Stimulated activated CD4-positive, alpha-beta T cell treated with anti-CD3 and anti-CD28 coated beads, TNF-alpha, amount 100 ng/mL, for 4 hours (primary cell): ENCODE results near the gene ENTREP3.
A peak's percentile ranks its signal among the peaks of the same experiment; 100 is the strongest.
"Not testable (repeated sequence)": the region's sequence is repeated elsewhere in the genome, so short reads cannot be mapped to it uniquely, and the experiment has no call there.

Experiments used
- DNase-seq, 3 experiments: peaks; one replicate each; pipeline ENCODE4 v3.0.0-alpha.2; 2020; ENCODE audit warnings: low read depth in 3 of 3

The ENTREP3 gene

DNA sequence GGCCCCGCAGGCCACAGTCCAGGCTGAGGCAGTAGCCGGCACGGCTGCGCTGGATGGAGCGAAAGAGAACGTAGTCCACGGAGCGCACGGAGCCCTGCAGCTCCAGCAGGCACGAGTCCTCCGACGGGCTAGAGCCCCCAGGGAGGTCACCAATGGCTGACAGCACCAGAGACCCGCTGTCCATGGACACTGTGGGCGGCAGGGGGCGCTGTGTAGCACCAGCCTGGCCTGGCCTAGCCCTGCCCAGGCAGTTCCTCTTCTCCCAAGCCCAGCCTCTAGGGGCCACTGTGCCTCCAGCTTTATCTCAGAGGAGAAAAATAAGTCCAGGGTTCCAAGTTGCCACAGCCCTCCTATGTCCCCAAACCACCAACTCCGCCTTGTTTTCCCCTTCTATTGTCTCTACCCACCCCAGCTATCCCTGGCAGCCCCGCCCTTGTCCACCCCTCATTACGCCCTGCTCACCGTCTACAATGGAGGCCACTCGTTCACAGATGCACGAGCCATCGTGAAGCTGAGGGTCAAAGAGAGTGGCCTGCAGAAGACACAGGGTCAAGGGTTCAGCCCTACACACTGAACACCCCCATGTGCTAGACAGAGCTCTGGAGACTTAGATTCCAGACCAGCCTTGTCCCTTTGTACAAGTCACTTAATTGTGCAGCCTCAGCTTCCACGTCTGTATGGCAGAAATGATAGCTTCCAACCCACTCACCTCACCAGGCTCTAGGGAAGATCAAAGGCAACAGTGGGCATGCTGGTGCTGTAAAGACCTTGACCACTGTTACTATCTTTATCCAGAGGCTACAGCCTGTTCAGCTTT is 4.4 kb downstream of the ENTREP3 start:
- peak; percentile 89 to 96 (median 94) for DNase-seq

DNA sequence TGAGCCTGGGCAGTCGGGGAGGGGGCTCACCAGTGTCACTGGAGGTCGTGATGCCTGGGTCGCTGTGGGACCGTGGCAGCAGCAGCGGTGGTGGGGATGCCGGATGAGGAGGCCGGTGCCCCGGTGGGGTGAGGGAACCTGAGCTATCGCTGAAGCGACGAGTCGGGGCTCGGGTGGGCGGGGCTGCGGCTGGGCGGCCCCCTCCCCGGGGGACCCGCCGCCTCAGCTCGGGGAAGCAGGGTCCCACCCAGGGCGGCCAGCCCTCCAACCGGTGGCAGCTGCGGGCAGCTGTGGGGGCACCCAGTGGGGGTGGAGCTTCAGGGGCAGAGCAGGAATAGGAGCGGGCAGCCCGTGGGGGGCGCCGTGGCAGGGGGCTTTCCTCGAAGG is 5.0 kb downstream of the ENTREP3 start:
- DNase-seq: no peak

DNA sequence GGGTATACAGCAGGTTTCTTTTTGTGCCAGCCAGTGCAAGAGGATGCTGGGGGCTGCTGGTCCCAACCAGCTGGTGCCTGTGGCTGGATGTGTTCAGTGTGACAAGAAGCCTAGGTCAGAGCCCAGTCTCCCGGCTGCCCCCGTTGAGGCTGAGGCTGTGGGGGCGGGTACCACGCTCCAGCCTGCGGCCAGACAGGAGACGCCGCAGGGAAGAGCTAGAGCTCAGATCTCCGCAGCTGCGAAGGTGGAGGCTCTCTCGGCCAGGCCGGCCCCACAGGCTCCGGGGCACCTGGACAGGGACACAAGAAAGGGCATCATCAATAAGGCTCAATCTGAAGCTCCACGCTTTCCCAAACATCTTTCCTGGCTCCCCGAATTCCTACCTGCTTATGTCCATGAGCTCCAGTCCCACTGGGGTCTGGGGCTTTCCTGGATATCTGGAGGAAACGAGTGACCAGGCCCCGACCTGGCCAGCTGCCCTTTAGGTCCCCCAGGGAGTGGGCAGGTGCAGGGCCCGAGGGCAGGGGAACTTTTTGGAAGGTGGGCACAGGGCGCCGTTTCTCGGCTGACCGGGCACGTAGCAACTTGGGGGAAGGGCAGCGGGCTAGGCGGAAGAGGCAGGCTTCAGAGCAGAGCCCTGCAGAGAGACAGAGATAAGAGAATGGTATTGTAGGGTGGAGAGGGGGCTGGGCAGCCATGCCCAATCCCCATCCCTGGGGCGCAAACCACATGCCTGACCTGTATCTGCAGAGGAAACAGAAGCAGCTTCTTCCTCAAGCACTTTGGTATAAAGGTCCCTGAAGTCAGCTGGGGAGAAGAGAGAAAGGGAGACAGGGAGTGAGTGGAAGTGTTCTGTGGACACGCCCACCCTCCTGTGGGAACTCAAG is 7.4 kb downstream of the ENTREP3 start:
- no peak for DNase-seq

DNA sequence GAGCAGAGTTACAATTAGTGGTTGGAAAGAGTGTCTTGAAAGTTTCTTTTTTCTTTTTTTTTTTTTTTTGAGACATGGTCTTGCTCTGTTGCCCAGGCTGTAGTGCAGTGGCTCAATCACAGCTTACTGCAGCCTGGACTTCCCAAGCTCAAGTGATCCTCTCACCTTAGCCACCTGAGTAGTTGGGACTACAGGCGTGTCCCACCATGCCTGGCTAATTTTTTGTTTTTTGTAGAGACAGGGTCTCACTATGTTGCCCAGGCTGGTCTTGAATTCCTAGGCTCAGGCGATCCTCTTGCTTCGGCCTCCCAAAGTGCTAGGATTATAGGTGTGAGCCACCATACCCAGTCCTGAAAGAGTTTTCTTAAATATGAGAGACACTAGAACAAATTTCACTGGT is 8.5 kb downstream of the ENTREP3 start:
- DNase-seq: not testable (repeated sequence)

DNA sequence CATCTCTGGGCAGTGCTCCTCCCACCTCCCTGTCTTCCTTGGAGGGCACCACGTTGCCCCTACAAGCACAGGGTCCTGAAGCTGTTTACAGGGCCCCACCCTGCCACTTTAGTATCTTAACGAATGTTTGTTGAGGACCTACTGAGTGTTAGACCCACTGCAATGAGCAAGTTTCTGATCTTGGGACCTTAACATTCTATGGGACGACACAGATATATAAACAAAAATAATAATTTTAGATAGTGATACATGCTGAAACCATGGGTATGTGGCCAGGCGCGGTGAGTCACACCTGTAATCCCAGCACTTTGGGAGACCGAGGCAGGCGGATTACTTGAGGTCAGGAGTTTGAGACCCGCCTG is 10.1 kb downstream of the ENTREP3 start:
- DNase-seq: no peak

DNA sequence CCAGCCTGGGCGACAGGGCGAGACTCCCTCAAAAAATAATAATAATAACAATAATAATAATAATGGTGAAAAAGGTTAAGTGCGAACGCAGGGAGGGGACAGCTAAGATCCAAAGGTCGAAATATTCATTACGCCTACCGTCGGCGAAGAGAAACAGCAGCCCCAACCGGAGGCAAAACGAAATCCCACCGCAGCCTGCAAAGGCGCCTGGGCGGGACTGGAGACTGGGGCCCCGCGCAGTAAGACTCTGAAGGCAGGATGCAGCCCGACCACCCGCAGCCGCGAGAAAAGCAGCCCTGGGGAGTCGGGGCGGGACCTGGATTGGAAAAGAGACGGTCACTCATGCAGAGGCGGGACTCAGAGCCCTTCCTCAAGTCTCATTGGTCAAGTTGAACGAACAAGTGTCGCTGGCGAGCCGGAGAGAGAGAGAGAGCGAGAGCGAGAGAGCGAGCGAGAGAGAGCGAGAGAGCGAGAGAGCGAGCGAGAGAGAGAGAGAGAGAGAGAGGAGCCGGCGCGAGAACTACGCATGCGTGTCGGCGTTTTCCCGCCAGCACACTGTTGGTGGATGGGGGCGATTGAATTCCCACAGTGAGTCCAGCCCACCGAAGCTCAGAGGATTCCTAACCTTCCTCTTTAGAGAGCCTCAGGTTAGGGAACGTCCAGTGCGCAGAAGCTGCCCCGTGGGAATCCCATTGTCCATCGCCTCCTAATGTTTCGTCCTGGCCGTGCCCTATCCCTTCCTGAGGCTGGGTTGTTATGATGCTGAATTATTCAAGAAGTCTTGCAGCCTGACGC is 10.7 kb downstream of the ENTREP3 start:
- peak; percentile 76 to 84 (median 76) for DNase-seq

DNA sequence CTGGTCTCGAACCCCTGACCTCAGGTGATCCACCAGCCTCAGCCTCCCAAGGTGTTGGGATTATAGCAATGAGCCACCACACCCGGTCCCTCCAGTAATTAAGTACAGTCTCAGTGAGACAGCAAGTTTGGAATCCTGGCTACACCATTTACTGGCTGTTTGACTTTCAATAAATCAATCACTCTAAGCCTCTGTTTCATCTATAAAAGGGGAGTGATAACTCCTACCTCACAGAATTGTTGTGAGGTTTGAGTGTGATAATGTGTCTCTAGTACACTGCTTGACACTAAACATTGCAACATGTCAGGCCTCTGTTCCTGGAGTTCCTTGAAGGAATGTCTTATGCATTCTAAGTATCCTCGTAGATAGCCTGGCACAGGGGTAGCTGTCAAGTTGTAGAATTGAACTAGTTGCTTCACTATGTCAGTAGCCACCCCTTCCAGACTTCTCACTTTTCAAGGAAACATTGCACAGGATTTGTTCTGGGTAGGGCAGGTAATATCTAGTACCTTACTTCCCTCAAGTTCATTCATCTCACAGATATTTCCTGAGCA is 12.4 kb downstream of the ENTREP3 start:
- no peak for DNase-seq

DNA sequence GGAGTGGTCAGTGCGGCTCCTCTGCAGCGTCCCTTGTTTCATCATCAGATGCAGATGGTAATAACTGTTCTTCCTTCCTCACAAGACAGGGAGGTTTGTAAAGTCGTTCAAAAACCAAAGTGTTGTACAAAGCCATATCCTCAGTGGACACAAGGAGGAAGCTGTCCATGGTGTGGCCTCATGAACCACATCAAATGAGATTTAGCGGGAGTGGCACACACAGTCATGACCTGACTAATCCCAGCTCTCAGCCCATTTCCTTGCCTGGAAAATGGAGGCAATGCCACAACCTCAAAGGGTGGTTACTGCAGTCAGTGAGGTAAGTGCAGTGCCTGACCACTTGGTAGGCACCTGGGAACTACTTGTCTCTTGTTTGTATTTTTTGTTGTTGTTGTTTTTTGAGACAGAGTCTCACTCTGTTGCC is 13.4 kb downstream of the ENTREP3 start:
- no peak for DNase-seq

DNA sequence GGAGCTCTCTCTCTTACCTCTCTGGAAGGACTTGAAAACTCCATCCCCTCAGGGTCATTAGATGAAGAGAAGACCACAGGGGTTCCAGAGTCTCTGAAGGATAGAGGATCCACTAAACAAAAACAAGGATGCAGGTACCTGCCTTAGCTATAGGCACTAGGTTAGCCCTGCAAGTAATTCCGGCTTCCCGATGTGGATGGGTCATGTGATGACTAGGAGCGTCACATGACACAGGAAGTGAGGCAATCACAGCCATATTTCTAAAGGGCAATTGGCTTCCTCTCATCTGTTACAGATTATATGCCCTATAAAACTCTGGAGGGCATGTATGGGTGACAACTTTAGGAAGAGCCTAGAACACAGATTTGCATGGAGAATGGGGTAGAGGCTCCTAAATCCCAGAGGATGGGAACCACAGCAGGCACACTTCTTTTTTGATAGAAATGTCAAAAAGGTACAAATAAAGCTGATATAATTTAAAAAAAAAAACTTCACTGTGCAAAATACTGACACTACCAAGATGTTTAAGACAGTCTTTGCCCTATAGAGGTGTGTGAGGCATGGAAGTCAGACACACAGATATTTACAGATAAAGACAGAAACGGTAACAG is 14.1 kb downstream of the ENTREP3 start:
- peak in 1 of 3 experiments; percentile 35 for DNase-seq

DNA sequence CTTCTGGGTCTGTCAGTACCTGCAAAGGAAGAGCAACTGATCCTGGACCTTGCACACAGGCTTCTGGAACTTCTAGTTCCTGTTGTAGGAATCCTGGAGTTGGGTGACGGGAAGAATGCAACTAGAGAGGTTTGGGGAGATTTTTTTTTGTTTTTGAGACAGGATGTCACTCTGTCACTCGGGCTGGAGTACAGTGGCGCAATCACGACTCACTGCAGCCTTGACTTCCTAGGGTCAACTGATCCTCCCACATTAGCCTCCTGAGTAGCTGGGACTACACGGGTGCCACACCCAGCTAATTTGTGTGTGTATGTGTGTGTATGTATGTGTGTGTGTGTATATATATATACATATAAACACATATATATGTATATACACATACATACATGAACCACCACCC is 18.8 kb downstream of the ENTREP3 start:
- DNase-seq: no peak

DNA sequence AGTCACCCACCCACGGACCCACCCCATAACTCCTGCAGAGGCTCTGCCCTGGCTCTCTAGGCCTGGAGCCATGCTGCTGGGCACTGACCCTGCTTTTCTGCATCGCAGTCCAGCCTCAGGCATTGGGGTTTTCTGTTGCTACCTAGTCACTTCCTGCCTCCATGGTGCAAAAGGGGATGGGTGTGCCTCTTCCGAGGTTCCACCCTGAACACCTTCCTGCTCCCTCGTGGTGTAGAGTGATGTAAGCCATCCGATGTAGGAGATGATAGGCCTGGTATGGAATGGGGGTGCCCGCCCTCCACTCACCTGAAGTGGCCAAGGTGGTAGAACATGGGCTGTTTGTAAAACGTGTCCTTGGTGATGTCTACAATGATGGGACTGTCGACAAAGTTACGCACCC is 19.9 kb downstream of the ENTREP3 start:
- DNase-seq: not testable (repeated sequence)

DNA sequence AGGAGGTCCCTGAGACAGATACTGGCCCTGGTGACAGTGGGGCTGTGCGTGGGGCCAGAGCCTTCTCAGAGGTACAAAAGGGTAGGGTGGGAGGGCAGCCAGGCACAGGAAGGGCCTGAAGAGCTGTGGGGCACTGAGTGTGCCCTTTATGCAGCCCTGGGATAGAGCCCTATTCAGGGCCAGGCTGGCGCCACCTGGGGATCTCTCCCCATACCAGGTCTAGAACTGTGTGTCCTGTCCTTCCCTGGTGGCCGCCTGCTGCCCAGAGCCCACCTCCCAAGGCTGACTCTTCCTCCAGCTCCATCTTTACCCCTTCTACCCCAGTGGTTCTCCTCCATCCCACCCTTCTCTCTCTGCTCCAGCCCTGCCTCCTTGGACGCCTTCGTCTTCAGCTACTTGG is 21.8 kb downstream of the ENTREP3 start:
- DNase-seq: not testable (repeated sequence)

DNA sequence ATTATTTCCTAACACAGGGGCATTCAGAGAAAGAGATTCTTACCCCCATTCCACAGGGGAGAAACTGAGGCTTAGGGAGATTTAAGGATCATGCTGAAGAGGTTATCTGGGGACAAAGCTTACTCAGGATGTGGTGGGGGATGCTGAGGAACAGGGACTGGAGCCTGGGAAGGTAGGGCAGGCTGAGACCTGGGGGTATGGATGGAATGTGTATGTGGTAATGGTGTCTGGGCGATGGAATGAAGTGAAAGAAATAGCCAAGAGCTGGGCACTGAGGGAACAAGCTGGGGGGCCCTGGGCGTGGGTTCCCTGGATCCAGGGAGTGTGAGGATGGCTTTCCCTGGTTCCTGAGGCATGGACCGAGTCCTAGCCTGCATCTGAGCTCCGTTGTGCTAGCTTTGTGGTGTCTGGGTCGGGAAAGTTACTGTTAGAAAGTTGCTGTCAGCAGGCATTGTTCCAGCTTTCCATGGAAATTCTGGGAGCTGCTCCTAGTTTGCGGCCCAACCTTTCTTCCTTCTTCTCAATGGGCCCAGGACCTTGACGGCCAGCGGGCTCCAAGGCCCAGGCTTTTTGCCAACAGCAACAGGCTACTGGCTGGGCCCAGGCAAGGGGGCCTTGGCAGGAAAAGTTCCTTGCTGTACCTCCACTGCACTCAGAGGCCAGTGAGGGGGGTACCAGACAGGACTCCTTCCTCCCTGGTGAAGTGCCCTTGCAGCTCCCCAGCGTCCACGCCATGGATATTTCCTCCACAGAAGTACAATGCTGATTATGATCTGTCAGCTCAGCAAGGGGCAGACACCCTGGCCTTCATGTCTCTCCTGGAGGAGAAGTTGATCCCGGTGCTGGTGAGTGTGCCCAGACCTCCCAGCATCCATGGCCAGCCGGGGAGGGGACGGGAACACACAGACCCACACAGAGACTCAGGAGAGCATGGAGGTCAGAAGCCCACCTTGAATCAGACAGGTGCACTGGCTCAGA is 23.0 kb downstream of the ENTREP3 start:
- not testable (repeated sequence) for DNase-seq

DNA sequence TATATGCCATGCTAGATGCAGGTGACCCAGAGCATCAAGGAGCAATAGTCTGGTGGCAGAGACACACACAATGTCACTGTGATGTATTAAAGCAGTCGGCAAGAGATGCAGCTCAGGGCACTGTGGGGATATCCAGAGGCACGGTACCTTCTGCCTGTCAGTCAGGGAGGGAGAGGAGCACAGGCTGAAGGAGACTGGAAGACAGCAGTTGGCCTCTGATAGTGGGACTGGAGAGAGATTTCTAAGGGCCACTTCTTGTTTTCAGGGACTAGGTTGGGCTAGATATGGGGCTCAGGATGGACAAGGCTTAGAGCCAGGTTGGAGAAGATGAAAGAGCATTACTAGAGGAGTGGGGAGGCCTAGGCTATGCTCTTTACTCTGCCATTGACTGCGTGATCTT is 24.0 kb downstream of the ENTREP3 start:
- DNase-seq: not testable (repeated sequence)

DNA sequence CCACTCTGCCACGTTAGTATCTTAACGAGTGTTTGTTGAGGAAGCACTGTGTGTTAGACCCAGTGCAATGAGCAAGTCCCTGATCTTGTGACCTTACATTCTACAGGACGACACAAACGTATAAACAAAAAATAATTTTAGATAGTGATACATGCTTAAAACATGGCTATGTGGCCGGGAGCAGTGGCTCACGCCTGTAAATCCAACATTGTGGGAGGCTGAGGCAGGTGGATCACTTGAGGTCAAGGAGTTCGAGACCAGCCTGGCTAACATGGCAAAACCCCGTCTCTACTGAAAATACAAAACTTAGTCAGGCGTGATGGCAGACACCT is 27.2 kb downstream of the ENTREP3 start:
- no peak for DNase-seq

DNA sequence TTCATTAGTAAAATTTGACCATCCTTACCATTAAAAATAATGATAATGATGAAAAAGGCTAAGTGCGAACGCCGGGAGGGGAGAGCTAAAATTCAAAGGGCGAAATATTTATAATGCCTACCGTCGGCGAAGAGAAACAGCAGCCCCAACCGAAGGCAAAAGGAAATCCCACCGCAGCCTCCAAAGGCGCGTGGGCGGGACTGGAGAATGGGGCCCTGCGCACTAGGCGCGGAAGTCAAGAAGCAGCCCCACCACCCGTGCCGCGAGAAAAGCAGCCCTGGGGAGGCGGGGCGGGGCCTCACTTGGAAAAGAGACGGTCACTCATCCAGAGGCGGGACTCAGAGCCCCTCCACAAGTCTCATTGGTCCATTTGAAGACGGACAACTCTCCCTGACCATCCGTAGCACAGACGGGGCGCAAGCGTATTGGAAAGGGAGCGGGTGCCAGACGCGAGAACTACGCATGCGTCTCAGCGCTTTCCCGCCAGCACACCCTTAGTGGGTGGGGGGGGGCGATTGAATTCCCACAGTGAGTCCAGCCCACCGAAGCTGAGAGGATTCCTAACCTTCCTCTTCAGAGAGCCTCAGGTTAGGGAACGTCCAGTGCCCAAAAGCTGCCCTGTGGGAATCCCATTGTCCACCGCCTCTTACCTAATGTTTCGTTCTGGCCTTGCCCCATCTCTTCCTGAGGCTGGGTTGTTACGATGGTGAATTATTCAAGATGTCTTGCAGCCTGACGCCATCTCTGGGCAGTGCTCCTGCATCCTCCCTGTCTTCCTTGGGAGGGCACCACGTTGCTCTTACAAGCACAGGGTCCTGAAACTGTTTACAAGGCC is 27.8 kb downstream of the ENTREP3 start:
- peak; percentile 95 to 98 (median 97) for DNase-seq

DNA sequence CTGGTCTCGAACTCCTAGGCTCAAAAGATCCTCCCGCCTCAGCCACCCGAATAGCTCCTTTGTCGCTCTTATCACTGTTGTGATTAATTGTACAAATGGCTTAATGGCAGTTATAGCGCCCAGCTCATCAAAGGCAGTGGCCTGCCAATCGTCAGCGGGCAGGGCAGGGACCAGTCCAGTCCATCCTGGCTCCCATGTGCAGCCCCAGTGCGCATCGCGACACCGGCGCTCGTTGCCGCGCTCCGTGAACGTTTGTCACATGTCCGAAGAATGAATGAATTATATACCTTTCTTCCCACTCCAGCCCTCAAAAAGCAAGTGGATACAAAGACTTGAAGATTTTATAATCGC is 28.4 kb downstream of the ENTREP3 start:
- no peak for DNase-seq

DNA sequence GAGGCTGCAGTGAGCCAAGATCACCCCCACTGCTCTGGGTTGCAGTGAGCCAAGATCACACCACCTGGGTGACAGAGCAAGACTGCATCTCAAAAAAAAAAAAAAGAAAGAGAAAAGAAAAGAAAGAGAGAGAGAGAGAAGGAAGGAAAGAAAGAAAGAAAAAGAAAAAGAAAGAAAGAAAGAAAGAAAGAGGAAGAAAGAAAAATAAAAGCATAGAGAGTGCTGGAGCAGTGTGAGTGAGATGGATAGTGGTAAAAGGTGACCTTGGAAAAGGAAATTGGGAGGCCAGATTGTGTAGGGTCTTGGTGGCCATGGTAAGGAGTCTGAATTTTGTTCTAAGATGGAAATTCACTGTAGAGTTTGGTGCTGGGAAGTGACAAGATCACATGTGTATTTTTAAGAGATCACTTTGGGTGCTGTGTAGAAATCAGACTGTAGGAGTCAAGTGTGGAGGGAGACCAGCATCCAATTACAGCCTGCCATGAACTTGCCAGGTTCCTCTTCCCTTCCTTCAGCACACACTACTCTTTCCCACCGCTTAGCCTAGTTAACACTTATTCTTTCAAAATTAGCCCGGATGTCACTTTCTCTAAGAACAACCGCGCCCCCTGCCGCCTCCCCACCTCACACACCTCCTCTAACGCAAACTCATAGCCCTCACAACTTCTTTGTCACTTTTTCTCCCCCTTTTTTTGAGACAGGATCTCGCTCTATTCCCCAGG is 28.9 kb downstream of the ENTREP3 start:
- DNase-seq: peak; percentile 61 to 69 (median 65)

DNA sequence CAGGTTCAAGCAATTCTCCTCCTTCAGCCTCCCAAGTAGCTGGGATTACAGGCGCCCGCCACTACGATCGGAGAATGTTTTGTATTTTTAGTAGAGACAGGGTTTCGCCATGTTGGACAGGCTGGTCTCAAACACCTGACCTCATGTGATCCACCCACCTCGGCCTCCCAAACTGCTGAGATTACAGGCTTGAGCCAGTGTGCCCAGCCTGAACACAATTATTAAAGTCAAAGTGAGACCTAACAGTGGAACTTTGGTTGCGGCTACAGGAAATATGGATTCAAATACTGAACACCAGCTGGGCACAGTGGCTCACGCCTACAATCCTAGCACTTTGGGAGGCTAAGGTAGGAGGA is 29.9 kb downstream of the ENTREP3 start:
- not testable (repeated sequence) for DNase-seq
